Esophagus squamous epithelium (tissue), 5 donors: ENCODE data around the gene RBMS3. TPM values are rescaled to one million over a fixed set of nuclear protein-coding genes. Genes with fewer than 3 reads are reported as not detected.

Source experiments
- DNase-seq: peaks from one replicate; lab custom pipeline; 2025; lab: John Stamatoyannopoulos, UW
- H3K27ac ChIP-seq, 4 donors: fragments of 200-600 bp; sonication (generic); one replicate each; pipeline ENCODE4 v1.5.1; 2016 to 2019; ENCODE audit warnings: mild to moderate bottlenecking in 1 of 4
- H3K27me3 ChIP-seq, 4 donors: fragments of 200-600 bp; sonication (generic); 1 replicate in 3 of 4; 2 replicates in 1 of 4; pipeline versions ENCODE4 v1.5.1 to v1.6.0; 2017 to 2021; ENCODE audit warnings: antibody characterized with exemption in 1 of 4
- H3K36me3 ChIP-seq, 3 donors: fragments of 200-600 bp; sonication (generic); one replicate each; pipeline ENCODE4 v1.5.1; 2016 to 2019
- H3K4me1 ChIP-seq, 3 donors: fragments of 200-600 bp; sonication (generic); one replicate each; pipeline ENCODE4 v1.5.1; 2017 to 2019
- H3K4me3 ChIP-seq, 4 donors: fragments of 200-600 bp; sonication (generic); 1 replicate in 3 of 4; 2 replicates in 1 of 4; pipeline ENCODE4 v1.5.1; 2016 to 2019; ENCODE audit warnings: mild to moderate bottlenecking in 2 of 4, moderate library complexity in 1 of 4
- H3K9me3 ChIP-seq, 3 donors: fragments of 200-600 bp; sonication (generic); one replicate each; pipeline ENCODE4 v1.5.1; 2016 to 2019
- POLR2A ChIP-seq, 4 donors: fragments of 450-650 bp; IDR thresholded peaks; one replicate each; pipeline ENCODE4 v1.6.1; 2017; ENCODE audit warnings: antibody characterized with exemption in 4 of 4, mild to moderate bottlenecking in 4 of 4, moderate library complexity in 3 of 4
- WGBS, 2 donors: methylation state at CpG; one replicate each; pipeline ENCODE4 v1.1.5; 2018; 5-methylcytosine and 5-hydroxymethylcytosine counted together
- intact Hi-C: fragments of 100-400 bp; cut with DNase I; formaldehyde crosslinking; loops from one replicate; pipeline ENCODE4 v1.15.0; 2022
- total RNA-seq, 4 donors: library from RNA; depleted of rRNA; stranded (reverse); fragments of >200 nt; gene quantifications; one replicate each; pipeline ENCODE4 v1.1.0, GENCODE V29; 2016
- TF ChIP-seq, protein P1 (sequence below), 6 experiments: fragments of 450-650 bp in 4 of 6; fragments of 200-600 bp in 2 of 6; sonication (generic) in 2 of 6; IDR thresholded peaks; one replicate each; pipeline ENCODE4 v1.5.1; 2016 to 2019; ENCODE audit warnings: antibody characterized with exemption in 6 of 6, mild to moderate bottlenecking in 4 of 6, moderate library complexity in 4 of 6
- donor health status: DM: yes; HTN: yes; CAD: no.

Gene RBMS3
- total RNA-seq, 4 donors from 2014 or later = 0.57 to 35.7 (median 6.1) TPM

DNA sequence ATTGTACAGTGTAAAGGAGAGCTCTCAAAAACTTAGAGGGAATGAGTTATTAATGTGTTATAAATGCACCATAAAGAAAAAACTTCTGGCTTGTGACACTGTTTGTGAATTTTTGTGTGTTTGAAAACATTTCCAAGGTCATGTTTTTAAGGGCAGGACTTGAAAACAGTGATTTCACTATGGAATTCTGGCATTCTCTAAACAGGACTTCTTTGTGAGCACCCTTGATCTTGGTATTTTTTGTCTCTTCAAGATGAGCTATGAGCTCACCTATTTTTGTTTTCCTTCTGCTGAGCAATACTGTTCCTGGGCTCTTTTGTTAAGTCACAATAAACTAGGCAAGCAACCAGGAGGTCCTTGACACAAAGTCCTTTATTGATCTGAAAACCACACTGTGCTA is 284.4 kb downstream of the RBMS3 start:
- no peaks in the 10 kb centered on the region for H3K4me1 ChIP-seq
- H3K27ac ChIP-seq = no peak overlapping the region
- no peak overlapping the region for H3K4me3 ChIP-seq
- no peak for DNase-seq
- intact Hi-C loops = no loop called here
- no peaks in the 10 kb centered on the region for H3K36me3 ChIP-seq
- no peak for TF ChIP-seq POLR2A (IDR thresholded peaks at IDR 0.05)
- TF ChIP-seq, protein P1, sequence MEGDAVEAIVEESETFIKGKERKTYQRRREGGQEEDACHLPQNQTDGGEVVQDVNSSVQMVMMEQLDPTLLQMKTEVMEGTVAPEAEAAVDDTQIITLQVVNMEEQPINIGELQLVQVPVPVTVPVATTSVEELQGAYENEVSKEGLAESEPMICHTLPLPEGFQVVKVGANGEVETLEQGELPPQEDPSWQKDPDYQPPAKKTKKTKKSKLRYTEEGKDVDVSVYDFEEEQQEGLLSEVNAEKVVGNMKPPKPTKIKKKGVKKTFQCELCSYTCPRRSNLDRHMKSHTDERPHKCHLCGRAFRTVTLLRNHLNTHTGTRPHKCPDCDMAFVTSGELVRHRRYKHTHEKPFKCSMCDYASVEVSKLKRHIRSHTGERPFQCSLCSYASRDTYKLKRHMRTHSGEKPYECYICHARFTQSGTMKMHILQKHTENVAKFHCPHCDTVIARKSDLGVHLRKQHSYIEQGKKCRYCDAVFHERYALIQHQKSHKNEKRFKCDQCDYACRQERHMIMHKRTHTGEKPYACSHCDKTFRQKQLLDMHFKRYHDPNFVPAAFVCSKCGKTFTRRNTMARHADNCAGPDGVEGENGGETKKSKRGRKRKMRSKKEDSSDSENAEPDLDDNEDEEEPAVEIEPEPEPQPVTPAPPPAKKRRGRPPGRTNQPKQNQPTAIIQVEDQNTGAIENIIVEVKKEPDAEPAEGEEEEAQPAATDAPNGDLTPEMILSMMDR (IDR thresholded peaks at IDR 0.05) = no peak
- H3K9me3 ChIP-seq = no peaks in the 10 kb centered on the region
- H3K27me3 ChIP-seq = no peaks in the 10 kb centered on the region

DNA sequence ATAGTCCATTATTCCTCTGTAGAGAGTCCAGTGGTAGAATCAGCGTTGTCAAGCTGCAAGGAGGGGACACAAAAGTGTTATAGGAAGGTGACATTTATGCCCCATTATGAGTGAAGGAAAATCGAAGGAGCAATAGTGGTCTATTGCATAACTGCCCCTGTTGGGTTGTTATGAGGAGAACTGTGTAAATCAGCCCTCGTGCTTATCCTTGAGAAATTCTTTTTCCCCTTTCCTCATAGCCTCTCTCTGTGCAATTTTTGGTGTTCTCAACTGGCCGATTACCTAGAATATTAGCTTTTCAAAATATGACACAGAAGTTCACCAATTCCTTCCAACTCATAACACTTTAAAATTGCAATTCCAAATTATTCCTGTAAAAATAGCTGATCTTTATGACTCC is 286.6 kb downstream of the RBMS3 start:
- TF ChIP-seq, protein P1 (IDR thresholded peaks at IDR 0.05) = no peak
- TF ChIP-seq POLR2A (IDR thresholded peaks at IDR 0.05) = no peak
- WGBS, 2 donors = 63 to 65% methylated on average over 4 of the region's 4 CpGs
- intact Hi-C loops = no loop called here
- Histone ChIP-seq H3K4me3 (no peak overlapping the region), H3K27ac (no peak overlapping the region), H3K36me3 (no peaks in the 10 kb centered on the region), H3K27me3 (no peaks in the 10 kb centered on the region), H3K9me3 (peaks cover 0 to 3% (median 0%) of the 10 kb centered on the region in 3 donors), H3K4me1 (no peaks in the 10 kb centered on the region)
- DNase-seq = no peak

DNA sequence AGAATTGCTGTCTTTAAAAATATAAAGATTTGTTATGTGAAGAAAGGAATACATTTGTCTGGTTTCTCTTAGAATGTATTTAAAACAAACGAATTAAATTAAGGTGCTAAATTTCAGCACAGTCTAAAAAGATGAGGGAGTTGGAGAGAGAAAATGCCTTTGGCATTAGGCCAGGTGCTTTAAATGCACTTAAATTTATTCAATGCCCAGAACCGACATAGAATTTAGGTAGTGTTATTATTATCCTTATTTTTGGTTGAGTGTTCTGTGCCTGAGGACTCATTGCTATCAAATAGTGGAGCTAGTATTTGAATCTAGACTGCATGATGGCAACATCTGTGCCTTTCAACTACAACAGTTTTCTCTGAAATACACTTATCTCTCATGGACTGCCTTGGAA is 287.5 kb downstream of the RBMS3 start:
- Histone ChIP-seq H3K36me3 (no peaks in the 10 kb centered on the region), H3K27me3 (no peaks in the 10 kb centered on the region), H3K4me1 (no peaks in the 10 kb centered on the region), H3K27ac (no peak overlapping the region), H3K4me3 (no peak overlapping the region), H3K9me3 (peaks cover 0 to 3% (median 0%) of the 10 kb centered on the region in 3 donors)
- no peak for DNase-seq
- 40 to 57% methylated on average over 2 of the region's 2 CpGs for WGBS, 2 donors
- TF ChIP-seq POLR2A (IDR thresholded peaks at IDR 0.05) = no peak
- TF ChIP-seq, protein P1 (IDR thresholded peaks at IDR 0.05) = no peak
- intact Hi-C loops = no loop called here

DNA sequence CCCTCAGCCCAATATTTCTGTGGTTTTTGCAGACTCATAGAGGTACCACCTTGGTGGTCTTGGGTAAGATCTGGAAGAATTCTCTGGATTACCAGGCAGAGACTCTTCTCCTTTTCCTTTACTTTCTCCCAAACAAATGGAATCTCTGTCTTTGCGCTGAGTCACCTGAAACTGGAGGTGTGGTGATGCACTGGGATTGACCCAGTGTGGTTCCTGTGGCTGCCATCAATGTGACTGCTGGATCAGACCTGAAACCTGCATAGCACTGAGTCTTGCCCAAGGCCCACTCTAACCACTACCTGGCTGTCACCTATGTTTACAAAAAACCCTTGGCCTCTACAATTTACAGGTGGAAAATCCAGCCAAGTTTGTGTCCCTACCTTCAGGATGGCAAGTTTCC is 295.3 kb downstream of the RBMS3 start:
- no peaks in the 10 kb centered on the region for H3K36me3 ChIP-seq
- TF ChIP-seq, protein P1 (IDR thresholded peaks at IDR 0.05) = no peak
- no peak for TF ChIP-seq POLR2A (IDR thresholded peaks at IDR 0.05)
- H3K4me1 ChIP-seq = no peaks in the 10 kb centered on the region
- no peak overlapping the region for H3K4me3 ChIP-seq
- no peak for DNase-seq
- 100% methylated on average over 1 of the region's 1 CpG; no CpG with 5 or more reads in 1 of the 2 donors for WGBS, 2 donors
- intact Hi-C loops = no loop called here
- H3K27me3 ChIP-seq = no peaks in the 10 kb centered on the region
- peaks cover 0 to 3% (median 0%) of the 10 kb centered on the region in 3 donors for H3K9me3 ChIP-seq
- no peak overlapping the region for H3K27ac ChIP-seq

DNA sequence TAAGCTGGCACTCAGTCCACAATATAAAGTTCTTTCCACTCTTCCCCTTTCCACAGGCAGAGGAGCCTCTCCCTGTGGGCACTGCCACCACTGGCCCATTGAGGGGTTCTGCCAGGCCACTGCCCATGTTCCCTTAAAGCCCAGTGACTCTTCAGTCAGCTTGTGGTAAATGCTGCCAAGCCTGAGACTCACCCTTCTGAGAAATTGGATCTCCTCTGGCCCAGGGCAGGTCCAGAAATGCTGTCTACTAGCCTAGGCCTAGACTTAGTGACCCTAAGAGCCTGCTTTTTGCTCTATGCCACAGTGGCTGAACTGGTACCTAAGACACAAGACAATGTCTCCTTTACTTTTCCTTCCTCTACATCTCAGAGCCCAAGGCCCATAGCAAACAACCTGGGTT is 295.8 kb downstream of the RBMS3 start:
- no peaks in the 10 kb centered on the region for H3K27me3 ChIP-seq
- DNase-seq = no peak
- H3K27ac ChIP-seq = no peak overlapping the region
- H3K4me1 ChIP-seq = peaks cover 0 to 2% (median 0%) of the 10 kb centered on the region in 3 donors
- intact Hi-C loops = no loop called here
- TF ChIP-seq, protein P1 (IDR thresholded peaks at IDR 0.05) = no peak
- no peak for TF ChIP-seq POLR2A (IDR thresholded peaks at IDR 0.05)
- H3K9me3 ChIP-seq = no peaks in the 10 kb centered on the region
- no peak overlapping the region for H3K4me3 ChIP-seq
- H3K36me3 ChIP-seq = no peaks in the 10 kb centered on the region
